GM21381 (cell line): ENCODE measurements around the gene KCNMB4.

Experiments used
- ATAC-seq: cut with Tn5 transposase; IDR thresholded peaks from one replicate; pipeline ENCODE4 v1.9.1; 2021; ENCODE audit warnings: mild to moderate bottlenecking, moderate library complexity; ENCODE audit not compliant: unreplicated experiment

Gene KCNMB4

GRCh38 chr12:70427611-70428010 lies 61.5 kb downstream of the KCNMB4 start:
- ATAC-seq: no peak

GRCh38 chr12:70430400-70430799 lies 64.3 kb downstream of the KCNMB4 start:
- ATAC-seq: no peak

GRCh38 chr12:70436836-70437235 lies 70.7 kb downstream of the KCNMB4 start:
- no peak for ATAC-seq

- no peak for ATAC-seq
These were observed 77.1 kb downstream of the KCNMB4 start for GRCh38 chr12:70443062-70443673.

GRCh38 chr12:70444903-70445302 lies 78.8 kb downstream of the KCNMB4 start:
- no peak for ATAC-seq

GRCh38 chr12:70448371-70448770 lies 82.3 kb downstream of the KCNMB4 start:
- no peak for ATAC-seq

GRCh38 chr12:70449074-70449752 lies 83.1 kb downstream of the KCNMB4 start:
- ATAC-seq: no peak

- no peak for ATAC-seq
These were observed 83.8 kb downstream of the KCNMB4 start for GRCh38 chr12:70449753-70450341.

GRCh38 chr12:70451528-70451927 lies 85.4 kb downstream of the KCNMB4 start:
- no peak for ATAC-seq

- ATAC-seq: no peak
These were observed 90.9 kb downstream of the KCNMB4 start for GRCh38 chr12:70456953-70457352.

- ATAC-seq: peak; percentile 77
These were observed 93.7 kb downstream of the KCNMB4 start for GRCh38 chr12:70459786-70460185.

- ATAC-seq: no peak
These were observed 97.9 kb downstream of the KCNMB4 start for GRCh38 chr12:70463997-70464396.

GRCh38 chr12:70466753-70467152 lies 100.7 kb downstream of the KCNMB4 start:
- no peak for ATAC-seq

- ATAC-seq: no peak
These were observed 101.4 kb downstream of the KCNMB4 start for GRCh38 chr12:70467476-70467875.

- no peak for ATAC-seq
These were observed 102.0 kb downstream of the KCNMB4 start for GRCh38 chr12:70467918-70468733.

- no peak for ATAC-seq
These were observed 102.7 kb downstream of the KCNMB4 start for GRCh38 chr12:70468741-70469140.

- no peak for ATAC-seq
These were observed 103.2 kb downstream of the KCNMB4 start for GRCh38 chr12:70469221-70469820.

- ATAC-seq: no peak
These were observed 116.7 kb downstream of the KCNMB4 start for GRCh38 chr12:70482764-70483163.
